MM.1S (cell line): ENCODE data around the gene EIF5B.
"Not testable (repeated sequence)": the region's sequence is repeated elsewhere in the genome, so short reads cannot be mapped to it uniquely, and the experiment has no call there.

Experiments used
- DNase-seq: peaks from one replicate; pipeline ENCODE4 v3.0.0-alpha.2; 2015
- H2AFZ ChIP-seq: fragments of 300-600 bp; sonication (generic); 2 replicates; pipeline ENCODE4 v1.6.0; 2016; ENCODE audit warnings: antibody characterized with exemption, low read length
- H3F3A ChIP-seq: fragments of 300-600 bp; sonication (generic); 2 replicates; pipeline ENCODE4 v1.6.1; 2016; ENCODE audit warnings: mild to moderate bottlenecking, antibody characterized with exemption, low read length, moderate library complexity, mixed read lengths; ENCODE audit not compliant: insufficient read depth
- H3K27ac ChIP-seq: fragments of 300-600 bp; sonication (generic); 2 replicates; pipeline ENCODE4 v1.5.1; 2016; ENCODE audit warnings: mild to moderate bottlenecking, low read length
- H3K27me3 ChIP-seq: fragments of 300-600 bp; sonication (generic); replicated peaks from 2 replicates; pipeline ENCODE4 v1.6.0; 2016; ENCODE audit warnings: low read length; ENCODE audit not compliant: insufficient read depth
- H3K36me3 ChIP-seq: fragments of 300-600 bp; sonication (generic); replicated peaks from 2 replicates; pipeline ENCODE4 v1.6.1; 2016; ENCODE audit warnings: mild to moderate bottlenecking, low read length, mixed read lengths; ENCODE audit not compliant: insufficient read depth
- H3K4me1 ChIP-seq: fragments of 300-600 bp; sonication (generic); 2 replicates; pipeline ENCODE4 v1.6.1; 2016; ENCODE audit warnings: low read length, mixed read lengths
- H3K4me2 ChIP-seq: fragments of 300-600 bp; sonication (generic); 2 replicates; pipeline ENCODE4 v1.6.0; 2016; ENCODE audit warnings: low read depth, low read length
- H3K4me3 ChIP-seq: fragments of 300-600 bp; sonication (generic); 2 replicates; pipeline ENCODE4 v1.5.1; 2016; ENCODE audit warnings: low read length, mixed read lengths
- H3K79me2 ChIP-seq: fragments of 300-600 bp; sonication (generic); 2 replicates; pipeline ENCODE4 v1.6.1; 2016; ENCODE audit warnings: mixed run types, low read length, mixed read lengths
- H3K9ac ChIP-seq: fragments of 300-600 bp; sonication (generic); 2 replicates; pipeline ENCODE4 v1.6.1; 2016; ENCODE audit warnings: low read length, mixed read lengths
- H3K9me2 ChIP-seq: fragments of 300-600 bp; sonication (generic); replicated peaks from 2 replicates; pipeline ENCODE4 v1.6.1; 2016; ENCODE audit warnings: mild to moderate bottlenecking, low read length, mixed read lengths; ENCODE audit not compliant: insufficient read depth
- H3K9me3 ChIP-seq: fragments of 300-600 bp; sonication (generic); replicated peaks from 2 replicates; pipeline ENCODE4 v1.6.1; 2016; ENCODE audit warnings: mild to moderate bottlenecking, low read length, mixed read lengths; ENCODE audit not compliant: insufficient read depth
- H4K20me1 ChIP-seq: fragments of 300-600 bp; sonication (generic); 2 replicates; pipeline ENCODE4 v1.6.1; 2016; ENCODE audit warnings: mild to moderate bottlenecking, low read length, moderate library complexity, mixed read lengths; ENCODE audit not compliant: insufficient read depth
- EZH2 ChIP-seq: fragments of 300-600 bp; sonication (generic); optimal IDR thresholded peaks from 2 replicates; pipeline ENCODE3; 2017; ENCODE audit warnings: low read depth, mild to moderate bottlenecking, antibody characterized with exemption, low read length, mixed read lengths
- EZH2phosphoT487 ChIP-seq: fragments of 300-600 bp; sonication (generic); IDR thresholded peaks from 2 replicates; pipeline ENCODE4 v1.6.1; 2018; ENCODE audit warnings: antibody characterized with exemption, low read length
- TF ChIP-seq, protein P1 (sequence below): fragments of 300-600 bp; sonication (generic); IDR thresholded peaks from 2 replicates; pipeline ENCODE4 v1.5.1; 2016; ENCODE audit warnings: antibody characterized with exemption, low read length, mixed read lengths

Gene EIF5B

DNA sequence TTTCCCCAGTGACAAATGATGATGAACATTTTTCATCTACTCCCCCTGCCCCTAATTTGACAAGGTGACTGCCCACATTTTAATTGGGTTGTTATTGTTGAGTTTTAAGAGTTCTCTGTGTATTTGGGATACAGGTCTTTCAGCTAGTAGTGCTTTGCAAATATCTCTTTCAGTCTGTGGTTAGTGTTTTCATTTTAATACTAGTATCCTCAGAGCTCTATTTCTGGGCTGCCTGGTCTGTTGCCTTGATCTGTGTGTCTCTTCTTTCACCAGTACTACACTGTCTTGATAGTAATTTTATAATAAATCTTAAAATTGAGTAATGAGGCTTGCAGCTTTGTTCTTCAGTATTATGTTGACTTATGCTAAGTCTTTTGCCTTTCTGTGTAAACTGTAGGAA lies 19.7 kb downstream of the EIF5B start:
- DNase-seq, result no peak
- H4K20me1 ChIP-seq, result peaks cover 28% of the 10 kb centered on the region
- H2AFZ ChIP-seq, result no peak overlapping the region
- no peaks in the 10 kb centered on the region for H3F3A ChIP-seq
- no peak overlapping the region for H3K4me2 ChIP-seq
- H3K27me3 ChIP-seq, result no peaks in the 10 kb centered on the region
- H3K9me2 ChIP-seq, result no peaks in the 10 kb centered on the region
- H3K4me1 ChIP-seq, result no peaks in the 10 kb centered on the region
- H3K9me3 ChIP-seq, result no peaks in the 10 kb centered on the region
- peaks cover 6% of the 10 kb centered on the region; the same call in 1 of the 2 replicates for H3K36me3 ChIP-seq
- H3K9ac ChIP-seq, result no peak overlapping the region
- no peak overlapping the region for H3K27ac ChIP-seq
- TF ChIP-seq EZH2phosphoT487, result no peak
- TF ChIP-seq EZH2, result no peak
- TF ChIP-seq, protein P1, sequence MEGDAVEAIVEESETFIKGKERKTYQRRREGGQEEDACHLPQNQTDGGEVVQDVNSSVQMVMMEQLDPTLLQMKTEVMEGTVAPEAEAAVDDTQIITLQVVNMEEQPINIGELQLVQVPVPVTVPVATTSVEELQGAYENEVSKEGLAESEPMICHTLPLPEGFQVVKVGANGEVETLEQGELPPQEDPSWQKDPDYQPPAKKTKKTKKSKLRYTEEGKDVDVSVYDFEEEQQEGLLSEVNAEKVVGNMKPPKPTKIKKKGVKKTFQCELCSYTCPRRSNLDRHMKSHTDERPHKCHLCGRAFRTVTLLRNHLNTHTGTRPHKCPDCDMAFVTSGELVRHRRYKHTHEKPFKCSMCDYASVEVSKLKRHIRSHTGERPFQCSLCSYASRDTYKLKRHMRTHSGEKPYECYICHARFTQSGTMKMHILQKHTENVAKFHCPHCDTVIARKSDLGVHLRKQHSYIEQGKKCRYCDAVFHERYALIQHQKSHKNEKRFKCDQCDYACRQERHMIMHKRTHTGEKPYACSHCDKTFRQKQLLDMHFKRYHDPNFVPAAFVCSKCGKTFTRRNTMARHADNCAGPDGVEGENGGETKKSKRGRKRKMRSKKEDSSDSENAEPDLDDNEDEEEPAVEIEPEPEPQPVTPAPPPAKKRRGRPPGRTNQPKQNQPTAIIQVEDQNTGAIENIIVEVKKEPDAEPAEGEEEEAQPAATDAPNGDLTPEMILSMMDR, result no peak
- H3K79me2 ChIP-seq, result peaks cover 92% of the 10 kb centered on the region
- no peak overlapping the region for H3K4me3 ChIP-seq

DNA sequence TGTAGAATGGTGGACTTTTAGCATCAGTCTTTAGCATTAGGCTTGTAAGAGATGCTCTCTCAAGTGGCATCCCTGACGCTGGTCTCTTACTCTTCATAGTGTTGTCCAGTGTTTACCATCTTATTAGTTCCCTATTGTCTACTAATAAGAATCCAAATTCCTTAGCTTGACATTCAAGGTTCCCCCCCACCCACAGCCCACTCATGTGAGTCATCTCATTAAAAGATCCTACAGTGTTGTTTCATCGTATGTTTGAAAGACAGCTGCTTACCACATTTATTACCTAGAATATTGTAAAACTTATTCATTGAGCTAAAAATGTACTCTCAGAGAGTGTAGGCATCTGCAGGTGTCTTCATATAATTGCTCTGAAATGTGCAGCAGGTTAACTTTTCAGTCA lies 28.5 kb downstream of the EIF5B start:
- Histone ChIP-seq H2AFZ (no peak overlapping the region), H3K27ac (no peak overlapping the region), H3K4me1 (no peaks in the 10 kb centered on the region), H3F3A (no peaks in the 10 kb centered on the region), H3K9me2 (no peaks in the 10 kb centered on the region), H3K9me3 (no peaks in the 10 kb centered on the region), H3K4me2 (no peak overlapping the region), H4K20me1 (no peaks in the 10 kb centered on the region), H3K9ac (no peak overlapping the region), H3K27me3 (no peaks in the 10 kb centered on the region), H3K4me3 (no peak overlapping the region), H3K36me3 (peaks cover 25% of the 10 kb centered on the region), H3K79me2 (peaks cover 7% of the 10 kb centered on the region; the same call in 1 of the 2 replicates)
- TF ChIP-seq EZH2phosphoT487, result no peak
- no peak for TF ChIP-seq EZH2
- TF ChIP-seq, protein P1, result no peak
- DNase-seq, result no peak

DNA sequence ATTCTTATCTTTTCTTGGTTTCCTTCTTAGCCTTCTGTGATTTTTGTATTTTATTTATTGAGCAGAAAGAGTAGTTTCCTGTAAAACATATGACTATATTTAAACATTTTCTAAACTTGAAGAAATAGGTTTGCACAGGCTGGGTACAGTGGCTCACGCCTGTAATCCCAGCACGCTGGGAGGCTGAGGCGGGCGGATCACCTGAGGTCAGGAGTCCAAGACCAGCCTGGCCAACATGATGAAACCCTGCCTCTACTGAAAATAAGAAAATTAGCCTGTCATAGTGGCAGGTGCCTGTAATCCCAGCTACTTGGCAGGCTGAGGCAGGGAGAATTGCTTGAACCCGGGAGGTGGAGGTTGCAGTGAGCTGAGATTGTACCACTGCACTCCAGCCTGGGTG lies 31.7 kb downstream of the EIF5B start:
- H3K9ac ChIP-seq, H3K27ac ChIP-seq, H3K27me3 ChIP-seq, H4K20me1 ChIP-seq, H2AFZ ChIP-seq, H3K4me2 ChIP-seq, H3K79me2 ChIP-seq, H3F3A ChIP-seq, DNase-seq, H3K4me1 ChIP-seq, H3K9me2 ChIP-seq, H3K4me3 ChIP-seq, H3K9me3 ChIP-seq: not testable (repeated sequence)
- peaks cover 19% of the 10 kb centered on the region; the same call in 1 of the 2 replicates for H3K36me3 ChIP-seq

DNA sequence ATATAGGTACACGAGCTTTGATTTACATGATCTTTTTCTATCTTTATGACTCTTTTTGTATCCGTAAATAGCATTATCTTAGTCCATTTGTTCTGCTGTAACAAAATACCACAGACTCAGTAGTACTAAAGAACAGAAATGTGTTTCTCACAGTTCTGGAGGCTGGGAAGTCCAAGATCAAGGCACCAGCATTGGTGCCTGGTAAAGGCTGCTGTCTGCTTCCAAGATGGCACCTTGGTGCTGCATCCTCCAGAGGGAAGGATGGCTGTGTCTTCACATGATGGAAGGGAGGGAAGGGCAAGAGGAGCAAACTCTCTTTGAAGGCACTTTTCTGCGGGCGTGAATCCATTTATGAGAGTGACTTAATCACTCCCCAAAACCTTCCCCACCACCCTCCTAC lies 36.0 kb downstream of the EIF5B start:
- H3K27me3 ChIP-seq, result no peaks in the 10 kb centered on the region
- no peaks in the 10 kb centered on the region for H3K9me3 ChIP-seq
- no peak overlapping the region for H3K4me3 ChIP-seq
- TF ChIP-seq, protein P1, result no peak
- DNase-seq, result no peak
- H3K36me3 ChIP-seq, result peaks cover 14% of the 10 kb centered on the region; the same call in 1 of the 2 replicates
- H2AFZ ChIP-seq, result no peak overlapping the region
- peaks cover 13% of the 10 kb centered on the region for H3K4me1 ChIP-seq
- no peaks in the 10 kb centered on the region; the same call in 1 of the 2 replicates for H3F3A ChIP-seq
- no peaks in the 10 kb centered on the region for H3K9me2 ChIP-seq
- no peak overlapping the region for H3K4me2 ChIP-seq
- no peaks in the 10 kb centered on the region for H3K79me2 ChIP-seq
- H3K9ac ChIP-seq, result no peak overlapping the region
- no peak overlapping the region for H3K27ac ChIP-seq
- 0 out of 2 replicates have a peak, but pooled peaks cover 5% of the 10 kb centered on the region for H4K20me1 ChIP-seq
